MM.1S (cell line): Measurements from ENCODE around the gene SEMA4F.

ENCODE experiments used
- DNase-seq: peaks from one replicate; pipeline ENCODE4 v3.0.0-alpha.2; 2015
- H2AFZ ChIP-seq: fragments of 300-600 bp; sonication (generic); 2 replicates; pipeline ENCODE4 v1.6.0; 2016; ENCODE audit warnings: antibody characterized with exemption, low read length
- H3F3A ChIP-seq: fragments of 300-600 bp; sonication (generic); 2 replicates; pipeline ENCODE4 v1.6.1; 2016; ENCODE audit warnings: mild to moderate bottlenecking, antibody characterized with exemption, low read length, moderate library complexity, mixed read lengths; ENCODE audit not compliant: insufficient read depth
- H3K27ac ChIP-seq: fragments of 300-600 bp; sonication (generic); 2 replicates; pipeline ENCODE4 v1.5.1; 2016; ENCODE audit warnings: mild to moderate bottlenecking, low read length
- H3K27me3 ChIP-seq: fragments of 300-600 bp; sonication (generic); replicated peaks from 2 replicates; pipeline ENCODE4 v1.6.0; 2016; ENCODE audit warnings: low read length; ENCODE audit not compliant: insufficient read depth
- H3K36me3 ChIP-seq: fragments of 300-600 bp; sonication (generic); replicated peaks from 2 replicates; pipeline ENCODE4 v1.6.1; 2016; ENCODE audit warnings: mild to moderate bottlenecking, low read length, mixed read lengths; ENCODE audit not compliant: insufficient read depth
- H3K4me1 ChIP-seq: fragments of 300-600 bp; sonication (generic); 2 replicates; pipeline ENCODE4 v1.6.1; 2016; ENCODE audit warnings: low read length, mixed read lengths
- H3K4me2 ChIP-seq: fragments of 300-600 bp; sonication (generic); 2 replicates; pipeline ENCODE4 v1.6.0; 2016; ENCODE audit warnings: low read depth, low read length
- H3K4me3 ChIP-seq: fragments of 300-600 bp; sonication (generic); 2 replicates; pipeline ENCODE4 v1.5.1; 2016; ENCODE audit warnings: low read length, mixed read lengths
- H3K79me2 ChIP-seq: fragments of 300-600 bp; sonication (generic); 2 replicates; pipeline ENCODE4 v1.6.1; 2016; ENCODE audit warnings: mixed run types, low read length, mixed read lengths
- H3K9ac ChIP-seq: fragments of 300-600 bp; sonication (generic); 2 replicates; pipeline ENCODE4 v1.6.1; 2016; ENCODE audit warnings: low read length, mixed read lengths
- H3K9me2 ChIP-seq: fragments of 300-600 bp; sonication (generic); replicated peaks from 2 replicates; pipeline ENCODE4 v1.6.1; 2016; ENCODE audit warnings: mild to moderate bottlenecking, low read length, mixed read lengths; ENCODE audit not compliant: insufficient read depth
- H3K9me3 ChIP-seq: fragments of 300-600 bp; sonication (generic); replicated peaks from 2 replicates; pipeline ENCODE4 v1.6.1; 2016; ENCODE audit warnings: mild to moderate bottlenecking, low read length, mixed read lengths; ENCODE audit not compliant: insufficient read depth
- H4K20me1 ChIP-seq: fragments of 300-600 bp; sonication (generic); 2 replicates; pipeline ENCODE4 v1.6.1; 2016; ENCODE audit warnings: mild to moderate bottlenecking, low read length, moderate library complexity, mixed read lengths; ENCODE audit not compliant: insufficient read depth
- EZH2 ChIP-seq: fragments of 300-600 bp; sonication (generic); optimal IDR thresholded peaks from 2 replicates; pipeline ENCODE3; 2017; ENCODE audit warnings: low read depth, mild to moderate bottlenecking, antibody characterized with exemption, low read length, mixed read lengths
- EZH2phosphoT487 ChIP-seq: fragments of 300-600 bp; sonication (generic); IDR thresholded peaks from 2 replicates; pipeline ENCODE4 v1.6.1; 2018; ENCODE audit warnings: antibody characterized with exemption, low read length
- TF ChIP-seq, protein P1 (sequence below): fragments of 300-600 bp; sonication (generic); IDR thresholded peaks from 2 replicates; pipeline ENCODE4 v1.5.1; 2016; ENCODE audit warnings: antibody characterized with exemption, low read length, mixed read lengths

Gene SEMA4F

DNA sequence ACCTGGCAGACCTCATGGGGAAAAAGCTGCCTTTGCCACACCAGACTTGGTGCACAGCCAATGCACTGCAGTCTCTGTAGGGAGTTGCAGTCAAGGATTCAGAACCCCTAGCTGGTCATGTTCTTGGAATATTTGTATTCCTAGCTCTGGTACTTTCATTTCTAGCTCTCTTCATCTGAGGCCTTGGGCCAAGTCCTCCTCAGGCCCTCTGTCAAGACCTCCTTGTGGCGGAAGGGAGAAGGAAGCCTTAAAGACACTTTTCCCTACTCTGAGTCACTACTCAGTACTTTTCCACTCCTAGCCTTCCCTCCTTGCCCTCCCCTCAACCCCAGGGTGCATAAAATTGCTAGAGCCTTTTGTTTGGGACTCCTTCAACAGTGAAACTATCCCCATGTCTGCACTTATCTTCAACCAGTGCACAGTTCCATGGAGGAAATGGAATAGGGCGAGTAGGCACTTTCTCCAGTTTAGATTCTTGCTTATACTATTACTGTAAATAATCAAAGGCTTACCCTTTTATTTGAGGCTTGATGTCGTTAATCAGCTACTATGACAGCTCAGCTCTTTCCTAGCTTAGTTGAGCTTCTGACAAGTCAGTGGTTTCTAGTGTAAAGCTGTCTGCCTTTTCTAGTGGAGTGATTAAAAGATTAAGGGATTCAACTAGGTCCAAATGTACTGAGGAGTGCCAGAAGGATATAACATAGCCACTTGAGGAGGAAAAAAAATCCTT is 21.7 kb upstream of the SEMA4F start:
- no peaks in the 10 kb centered on the region for H3K4me1 ChIP-seq
- H3K4me2 ChIP-seq, result no peak overlapping the region
- TF ChIP-seq EZH2, result no peak
- TF ChIP-seq, protein P1, sequence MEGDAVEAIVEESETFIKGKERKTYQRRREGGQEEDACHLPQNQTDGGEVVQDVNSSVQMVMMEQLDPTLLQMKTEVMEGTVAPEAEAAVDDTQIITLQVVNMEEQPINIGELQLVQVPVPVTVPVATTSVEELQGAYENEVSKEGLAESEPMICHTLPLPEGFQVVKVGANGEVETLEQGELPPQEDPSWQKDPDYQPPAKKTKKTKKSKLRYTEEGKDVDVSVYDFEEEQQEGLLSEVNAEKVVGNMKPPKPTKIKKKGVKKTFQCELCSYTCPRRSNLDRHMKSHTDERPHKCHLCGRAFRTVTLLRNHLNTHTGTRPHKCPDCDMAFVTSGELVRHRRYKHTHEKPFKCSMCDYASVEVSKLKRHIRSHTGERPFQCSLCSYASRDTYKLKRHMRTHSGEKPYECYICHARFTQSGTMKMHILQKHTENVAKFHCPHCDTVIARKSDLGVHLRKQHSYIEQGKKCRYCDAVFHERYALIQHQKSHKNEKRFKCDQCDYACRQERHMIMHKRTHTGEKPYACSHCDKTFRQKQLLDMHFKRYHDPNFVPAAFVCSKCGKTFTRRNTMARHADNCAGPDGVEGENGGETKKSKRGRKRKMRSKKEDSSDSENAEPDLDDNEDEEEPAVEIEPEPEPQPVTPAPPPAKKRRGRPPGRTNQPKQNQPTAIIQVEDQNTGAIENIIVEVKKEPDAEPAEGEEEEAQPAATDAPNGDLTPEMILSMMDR, result no peak
- TF ChIP-seq EZH2phosphoT487, result no peak
- no peaks in the 10 kb centered on the region for H3K79me2 ChIP-seq
- no peaks in the 10 kb centered on the region for H4K20me1 ChIP-seq
- no peak overlapping the region for H3K9ac ChIP-seq
- no peak overlapping the region for H3K4me3 ChIP-seq
- H2AFZ ChIP-seq, result no peak overlapping the region
- H3K9me2 ChIP-seq, result no peaks in the 10 kb centered on the region
- no peaks in the 10 kb centered on the region for H3K36me3 ChIP-seq
- no peak for DNase-seq
- H3F3A ChIP-seq, result no peaks in the 10 kb centered on the region
- no peaks in the 10 kb centered on the region for H3K27me3 ChIP-seq
- H3K27ac ChIP-seq, result no peak overlapping the region
- H3K9me3 ChIP-seq, result no peaks in the 10 kb centered on the region

DNA sequence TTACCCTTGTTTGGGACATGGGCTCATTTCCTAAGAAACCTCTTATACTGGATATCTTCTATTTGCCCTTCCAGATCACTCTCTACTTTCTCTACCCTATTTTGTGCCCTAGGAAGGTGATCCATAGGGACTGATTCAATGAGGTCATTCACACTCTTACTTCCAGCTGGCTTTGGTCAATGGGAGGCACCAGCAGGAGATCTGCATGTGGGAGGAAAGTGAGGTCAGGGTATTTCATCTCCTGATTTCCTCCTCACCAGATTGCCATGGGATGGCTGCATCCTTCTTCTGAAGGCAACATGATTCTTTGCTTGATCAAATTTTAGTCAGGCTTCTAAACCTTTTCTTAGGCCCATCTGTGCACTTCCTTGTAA is 21.1 kb upstream of the SEMA4F start:
- H2AFZ ChIP-seq, result no peak overlapping the region
- H3K9me2 ChIP-seq, result no peaks in the 10 kb centered on the region
- no peaks in the 10 kb centered on the region for H3K36me3 ChIP-seq
- H3K9ac ChIP-seq, result no peak overlapping the region
- TF ChIP-seq EZH2, result no peak
- TF ChIP-seq EZH2phosphoT487, result no peak
- TF ChIP-seq, protein P1, result no peak
- no peaks in the 10 kb centered on the region for H3K27me3 ChIP-seq
- no peaks in the 10 kb centered on the region for H3F3A ChIP-seq
- no peak overlapping the region for H3K4me2 ChIP-seq
- no peaks in the 10 kb centered on the region for H3K4me1 ChIP-seq
- no peaks in the 10 kb centered on the region for H3K79me2 ChIP-seq
- H4K20me1 ChIP-seq, result no peaks in the 10 kb centered on the region
- H3K27ac ChIP-seq, result no peak overlapping the region
- DNase-seq, result no peak
- no peaks in the 10 kb centered on the region for H3K9me3 ChIP-seq
- H3K4me3 ChIP-seq, result no peak overlapping the region

DNA sequence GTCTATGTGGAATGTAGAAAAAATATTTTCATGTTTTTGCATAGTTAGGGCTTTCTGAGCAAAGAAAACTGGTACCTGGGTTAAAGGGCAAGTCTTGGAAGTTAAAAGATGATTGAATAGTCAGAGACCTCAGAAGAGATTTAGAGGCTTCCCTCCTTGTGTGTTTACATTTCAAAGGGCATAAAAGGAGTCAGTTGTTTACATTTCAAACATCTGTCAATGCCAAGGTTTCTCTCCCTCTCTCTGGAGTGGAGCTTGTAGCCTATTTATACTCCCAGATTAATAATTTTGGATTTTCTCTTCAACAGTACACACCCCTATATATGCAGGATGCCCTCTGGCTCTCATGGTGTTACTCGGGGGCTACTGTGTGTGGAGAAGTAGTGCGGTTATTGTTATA is 14.5 kb upstream of the SEMA4F start:
- H3K27ac ChIP-seq, result no peak overlapping the region
- H3F3A ChIP-seq, result no peaks in the 10 kb centered on the region
- no peaks in the 10 kb centered on the region for H3K4me1 ChIP-seq
- TF ChIP-seq, protein P1, result no peak
- TF ChIP-seq EZH2, result no peak
- no peak for TF ChIP-seq EZH2phosphoT487
- H3K9ac ChIP-seq, result no peak overlapping the region
- no peaks in the 10 kb centered on the region for H3K27me3 ChIP-seq
- no peaks in the 10 kb centered on the region for H3K9me3 ChIP-seq
- H3K4me3 ChIP-seq, result no peak overlapping the region
- no peaks in the 10 kb centered on the region for H3K79me2 ChIP-seq
- H3K36me3 ChIP-seq, result no peaks in the 10 kb centered on the region
- H3K9me2 ChIP-seq, result no peaks in the 10 kb centered on the region
- H4K20me1 ChIP-seq, result no peaks in the 10 kb centered on the region
- DNase-seq, result no peak
- H2AFZ ChIP-seq, result no peak overlapping the region
- no peak overlapping the region for H3K4me2 ChIP-seq
